GM21515 (cell line): ENCODE results near the gene NETO1.

Experiments
- ATAC-seq: cut with Tn5 transposase; IDR thresholded peaks from one replicate; pipeline ENCODE4 v1.9.1; 2021; ENCODE audit not compliant: unreplicated experiment

The NETO1 gene

GRCh38 chr18:72867746-72868584 is at the start of gene NETO1:
Gene NETO1, minus strand, starts transcription at chr18:72867987. Its CDS starts 696 bp downstream, at chr18:72867291.
- no peak for ATAC-seq

- no peak for ATAC-seq
Measured at GRCh38 chr18:72910045-72910444, 42.3 kb upstream of the NETO1 start.

GRCh38 chr18:72908181-72908580 is 40.4 kb upstream of the NETO1 start:
- no peak for ATAC-seq

GRCh38 chr18:72903033-72903432 is 35.2 kb upstream of the NETO1 start:
- ATAC-seq: no peak

GRCh38 chr18:72899338-72899737 is 31.6 kb upstream of the NETO1 start:
- no peak for ATAC-seq

GRCh38 chr18:72898870-72899269 is 31.1 kb upstream of the NETO1 start:
- ATAC-seq: no peak

GRCh38 chr18:72895548-72895947 is 27.8 kb upstream of the NETO1 start:
- no peak for ATAC-seq

GRCh38 chr18:72878561-72878960 is 10.8 kb upstream of the NETO1 start:
- ATAC-seq: no peak

GRCh38 chr18:72878143-72878542 is 10.4 kb upstream of the NETO1 start:
- no peak for ATAC-seq

- ATAC-seq: no peak
Measured at GRCh38 chr18:72871091-72871490, 3.3 kb upstream of the NETO1 start.

- ATAC-seq: no peak
Measured at GRCh38 chr18:72869226-72870185, 1.7 kb upstream of the NETO1 start.

- ATAC-seq: no peak
Measured at GRCh38 chr18:72868585-72869225, 918 bp upstream of the NETO1 start.

GRCh38 chr18:72866901-72867745 is 664 bp downstream of the NETO1 start:
- ATAC-seq: no peak

- ATAC-seq: no peak
Measured at GRCh38 chr18:72866442-72866900, 1.3 kb downstream of the NETO1 start.

- ATAC-seq: no peak
Measured at GRCh38 chr18:72863754-72864153, 4.0 kb downstream of the NETO1 start.

GRCh38 chr18:72859088-72859487 is 8.7 kb downstream of the NETO1 start:
- no peak for ATAC-seq

GRCh38 chr18:72849671-72850070 is 18.1 kb downstream of the NETO1 start:
- ATAC-seq: no peak

- ATAC-seq: no peak
Measured at GRCh38 chr18:72848503-72849237, 19.1 kb downstream of the NETO1 start.

- no peak for ATAC-seq
Measured at GRCh38 chr18:72847771-72848170, 20.0 kb downstream of the NETO1 start.
